HG02973 (cell line): ENCODE measurements around the gene SUFU.
"Not testable (repeated sequence)": the region's sequence is repeated elsewhere in the genome, so short reads cannot be mapped to it uniquely, and the experiment has no call there.

Experiments used
- ATAC-seq: cut with Tn5 transposase; IDR thresholded peaks from one replicate; pipeline ENCODE4 v1.9.1; 2021; ENCODE audit warnings: moderate library complexity; ENCODE audit not compliant: unreplicated experiment

Gene SUFU

GRCh38 chr10:102511583-102512274 is 8.0 kb downstream of the SUFU start:
- peak; percentile 73 for ATAC-seq

- no peak for ATAC-seq
Observed at GRCh38 chr10:102514487-102515311, 10.9 kb downstream of the SUFU start.

- no peak for ATAC-seq
Observed at GRCh38 chr10:102515724-102516123, 12.0 kb downstream of the SUFU start.

GRCh38 chr10:102517553-102517952 is 13.8 kb downstream of the SUFU start:
- ATAC-seq = no peak

GRCh38 chr10:102519246-102519825 is 15.6 kb downstream of the SUFU start:
- no peak for ATAC-seq

GRCh38 chr10:102522874-102523249 is 19.1 kb downstream of the SUFU start:
- ATAC-seq = no peak

GRCh38 chr10:102523250-102524029 is 19.7 kb downstream of the SUFU start:
- ATAC-seq = no peak

GRCh38 chr10:102524746-102525145 is 21.0 kb downstream of the SUFU start:
- ATAC-seq = no peak

GRCh38 chr10:102527546-102527945 is 23.8 kb downstream of the SUFU start:
- ATAC-seq = no peak

- ATAC-seq = no peak
Observed at GRCh38 chr10:102534333-102534732, 30.6 kb downstream of the SUFU start.

GRCh38 chr10:102534966-102535365 is 31.2 kb downstream of the SUFU start:
- ATAC-seq = not testable (repeated sequence)

- ATAC-seq = no peak
Observed at GRCh38 chr10:102535481-102536147, 31.8 kb downstream of the SUFU start.

- ATAC-seq = no peak
Observed at GRCh38 chr10:102537367-102537766, 33.6 kb downstream of the SUFU start.

- ATAC-seq = no peak
Observed at GRCh38 chr10:102537948-102538347, 34.2 kb downstream of the SUFU start.

- ATAC-seq = no peak
Observed at GRCh38 chr10:102538811-102539210, 35.0 kb downstream of the SUFU start.

- peak; percentile 83 for ATAC-seq
Observed at GRCh38 chr10:102540023-102540422, 36.3 kb downstream of the SUFU start.

- ATAC-seq = no peak
Observed at GRCh38 chr10:102542800-102543418, 39.1 kb downstream of the SUFU start.

- ATAC-seq = no peak
Observed at GRCh38 chr10:102545265-102545871, 41.6 kb downstream of the SUFU start.

- no peak for ATAC-seq
Observed at GRCh38 chr10:102545997-102546396, 42.2 kb downstream of the SUFU start.
